Osteocyte (in vitro differentiated cells): Measurements from ENCODE around the gene LGR5. TPM values are rescaled to one million over a fixed set of nuclear protein-coding genes. Genes with fewer than 3 reads are reported as not detected.
"Not testable (repeated sequence)": the region's sequence is repeated elsewhere in the genome, so short reads cannot be mapped to it uniquely, and the experiment has no call there.

Experiments
- DNase-seq: peaks from one replicate; pipeline ENCODE4 v3.0.0; 2021; ENCODE audit warnings: mixed read lengths; ENCODE audit not compliant: unreplicated experiment; ENCODE audit errors: extremely low spot score
- H3K27ac Mint-ChIP-seq: one replicate; pipeline ENCODE4 v1.8.0; 2021; ENCODE audit warnings: mild to moderate bottlenecking, mixed read lengths; ENCODE audit not compliant: unreplicated experiment
- H3K27me3 Mint-ChIP-seq: one replicate; pipeline ENCODE4 v1.8.0; 2021; ENCODE audit warnings: mixed read lengths; ENCODE audit not compliant: unreplicated experiment
- H3K36me3 Mint-ChIP-seq: one replicate; pipeline ENCODE4 v1.8.0; 2021; ENCODE audit warnings: mixed read lengths; ENCODE audit not compliant: unreplicated experiment
- H3K4me1 Mint-ChIP-seq: one replicate; pipeline ENCODE4 v1.8.0; 2021; ENCODE audit warnings: mixed read lengths; ENCODE audit not compliant: unreplicated experiment
- H3K4me3 Mint-ChIP-seq: one replicate; pipeline ENCODE4 v1.8.0; 2021; ENCODE audit warnings: mild to moderate bottlenecking, moderate library complexity, mixed read lengths; ENCODE audit not compliant: unreplicated experiment
- H3K9me3 Mint-ChIP-seq: one replicate; pipeline ENCODE4 v1.8.0; 2021; ENCODE audit warnings: mixed read lengths; ENCODE audit not compliant: unreplicated experiment
- CTCF ChIP-seq: fragments of 200-600 bp; sonication (generic); IDR thresholded peaks from 2 replicates; pipeline ENCODE4 v1.5.0; 2021; ENCODE audit warnings: antibody characterized with exemption, mild to moderate bottlenecking, moderate library complexity
- total RNA-seq: library from RNA; stranded (reverse); gene quantifications from 2 replicates; pipeline ENCODE4 v1.2.1, GENCODE V29; 2021

LGR5 gene
- total RNA-seq, 1 donor from 2014 or later, result 55.8 TPM

- no peak overlapping the region for H3K4me3 Mint-ChIP-seq
- DNase-seq, result no peak
- TF ChIP-seq CTCF, result no peak
- H3K27me3 Mint-ChIP-seq, result no peaks in the 10 kb centered on the region
- no peaks in the 10 kb centered on the region for H3K9me3 Mint-ChIP-seq
- peaks cover 52% of the 10 kb centered on the region for H3K4me1 Mint-ChIP-seq
- peak overlapping the region; percentile 82 for H3K27ac Mint-ChIP-seq
- peaks cover 13% of the 10 kb centered on the region for H3K36me3 Mint-ChIP-seq
These were observed 38.0 kb downstream of the LGR5 start for GRCh38 chr12:71477609-71478008.

GRCh38 chr12:71478270-71478669 lies 38.7 kb downstream of the LGR5 start:
- no peak for DNase-seq
- Mint-ChIP-seq H3K4me1 (peaks cover 47% of the 10 kb centered on the region), H3K36me3 (peaks cover 13% of the 10 kb centered on the region), H3K27ac (no peak overlapping the region), H3K9me3 (no peaks in the 10 kb centered on the region), H3K4me3 (no peak overlapping the region), H3K27me3 (no peaks in the 10 kb centered on the region)
- peak; percentile 39 for TF ChIP-seq CTCF

- H3K27ac Mint-ChIP-seq, result peak overlapping the region; percentile 6
- no peak for TF ChIP-seq CTCF
- no peak overlapping the region for H3K4me3 Mint-ChIP-seq
- DNase-seq, result no peak
- peaks cover 15% of the 10 kb centered on the region for H3K36me3 Mint-ChIP-seq
- peaks cover 7% of the 10 kb centered on the region for H3K4me1 Mint-ChIP-seq
- H3K9me3 Mint-ChIP-seq, result no peaks in the 10 kb centered on the region
- H3K27me3 Mint-ChIP-seq, result no peaks in the 10 kb centered on the region
These were observed 44.8 kb downstream of the LGR5 start for GRCh38 chr12:71484272-71484905.

GRCh38 chr12:71490844-71491243 lies 51.2 kb downstream of the LGR5 start:
- peaks cover 16% of the 10 kb centered on the region for H3K36me3 Mint-ChIP-seq
- not testable (repeated sequence) for H3K4me3 Mint-ChIP-seq, H3K27me3 Mint-ChIP-seq, DNase-seq, H3K9me3 Mint-ChIP-seq, H3K27ac Mint-ChIP-seq, H3K4me1 Mint-ChIP-seq

GRCh38 chr12:71492604-71493003 lies 53.0 kb downstream of the LGR5 start:
- DNase-seq, result no peak
- no peak for TF ChIP-seq CTCF
- no peaks in the 10 kb centered on the region for H3K9me3 Mint-ChIP-seq
- peaks cover 20% of the 10 kb centered on the region for H3K36me3 Mint-ChIP-seq
- H3K4me3 Mint-ChIP-seq, result no peak overlapping the region
- no peaks in the 10 kb centered on the region for H3K4me1 Mint-ChIP-seq
- no peaks in the 10 kb centered on the region for H3K27me3 Mint-ChIP-seq
- H3K27ac Mint-ChIP-seq, result no peak overlapping the region

GRCh38 chr12:71499834-71500233 lies 60.2 kb downstream of the LGR5 start:
- Mint-ChIP-seq H3K27me3 (no peaks in the 10 kb centered on the region), H3K4me3 (no peak overlapping the region), H3K4me1 (peaks cover 25% of the 10 kb centered on the region), H3K9me3 (no peaks in the 10 kb centered on the region), H3K36me3 (peaks cover 10% of the 10 kb centered on the region), H3K27ac (peak overlapping the region; percentile 64)
- no peak for TF ChIP-seq CTCF
- DNase-seq, result no peak
